Lower lobe of right lung (tissue), 2 donors: ENCODE results near the gene IFIT3. TPM values are rescaled to one million over a fixed set of nuclear protein-coding genes. Genes with fewer than 3 reads are reported as not detected.
A peak's percentile ranks its signal among the peaks of the same experiment; 100 is the strongest.

Experiments
- ATAC-seq, 2 donors: fragments of 200-7000 bp; cut with Tn5 transposase; one replicate each; pipeline ENCODE4 v1.9.1; 2020 to 2022; ENCODE audit warnings: mild to moderate bottlenecking in 2 of 2, moderate library complexity in 2 of 2
- DNase-seq: peaks from one replicate; pipeline ENCODE4 v3.0.0-alpha.2; 2020
- H3K27ac ChIP-seq: fragments of 200-600 bp; one replicate; pipeline ENCODE4 v1.8.0; 2022
- H3K27me3 ChIP-seq: fragments of 200-600 bp; one replicate; pipeline ENCODE4 v1.8.0; 2022; ENCODE audit warnings: low read depth
- H3K36me3 ChIP-seq: fragments of 200-600 bp; one replicate; pipeline ENCODE4 v1.8.0; 2022; ENCODE audit warnings: mild to moderate bottlenecking
- H3K4me1 ChIP-seq: fragments of 200-600 bp; one replicate; pipeline ENCODE4 v1.8.0; 2022
- H3K4me3 ChIP-seq: fragments of 200-600 bp; one replicate; pipeline ENCODE4 v1.8.0; 2022; ENCODE audit warnings: mild to moderate bottlenecking
- H3K9me3 ChIP-seq: fragments of 200-600 bp; one replicate; pipeline ENCODE4 v1.8.0; 2022
- CTCF ChIP-seq: fragments of 200-600 bp; IDR thresholded peaks from one replicate; pipeline ENCODE4 v1.8.0; 2022; ENCODE audit warnings: antibody characterized with exemption, mild to moderate bottlenecking
- intact Hi-C: fragments of 100-400 bp; cut with DNase I; formaldehyde crosslinking; loops from one replicate; pipeline ENCODE4 v1.11.0; 2022
- total RNA-seq: library from RNA; stranded (reverse); fragmentation: NEBNext Ultra II Directional; extraction: Animal tissue kit (Norgen Biotek cat#: 25700); gene quantifications from one replicate; pipeline ENCODE4 v1.2.1, GENCODE V29; 2021
- donor health status: DM: no; HTN: yes; CAD: no; lungs with severe emphysema.

IFIT3 gene
- total RNA-seq, 1 donor from 2014 or later: 117 TPM

GRCh38 chr10:89373916-89374711 is 46.3 kb downstream of the IFIT3 start:
- ATAC-seq: peak; percentile 95 to 96
- peaks cover 32% of the 10 kb centered on the region for H3K4me1 ChIP-seq
- DNase-seq: peak; percentile 62
- TF ChIP-seq CTCF: no peak
- peak overlapping the region; percentile 74 for H3K27ac ChIP-seq
- no peaks in the 10 kb centered on the region for H3K9me3 ChIP-seq
- H3K27me3 ChIP-seq: no peaks in the 10 kb centered on the region
- intact Hi-C loops: no loop called here
- no peak overlapping the region for H3K4me3 ChIP-seq
- no peaks in the 10 kb centered on the region for H3K36me3 ChIP-seq

- DNase-seq: no peak
- Histone ChIP-seq H3K27ac (peak overlapping the region; percentile 74), H3K36me3 (no peaks in the 10 kb centered on the region), H3K4me1 (peaks cover 26% of the 10 kb centered on the region), H3K27me3 (no peaks in the 10 kb centered on the region), H3K4me3 (no peak overlapping the region), H3K9me3 (no peaks in the 10 kb centered on the region)
- no peak for TF ChIP-seq CTCF
- intact Hi-C loops: no loop called here
- peak in 1 of 2 donors; percentile 17 for ATAC-seq
Measured at GRCh38 chr10:89374713-89375141, 46.9 kb downstream of the IFIT3 start.

- DNase-seq (no peak), ATAC-seq (no peak)
- TF ChIP-seq CTCF: no peak
- Histone ChIP-seq H3K27me3 (no peaks in the 10 kb centered on the region), H3K4me1 (peaks cover 26% of the 10 kb centered on the region), H3K27ac (no peak within 1 kb of the TSS), H3K9me3 (no peaks in the 10 kb centered on the region), H3K36me3 (no peaks in the 10 kb centered on the region), H3K4me3 (no peak within 1 kb of the TSS)
- intact Hi-C loops: no loop called here
Measured at GRCh38 chr10:89377705-89378637, 50.2 kb downstream of the IFIT3 start, which contains the start of gene IFIT1B. Gene IFIT1B (plus strand): TSS chr10:89378056. CDS start chr10:89378136, 80 bp downstream.

GRCh38 chr10:89379103-89379502 is 51.3 kb downstream of the IFIT3 start:
- no peak for TF ChIP-seq CTCF
- no peak overlapping the region for H3K4me3 ChIP-seq
- intact Hi-C loops: no loop called here
- DNase-seq (no peak), ATAC-seq (no peak)
- no peaks in the 10 kb centered on the region for H3K9me3 ChIP-seq
- no peaks in the 10 kb centered on the region for H3K36me3 ChIP-seq
- no peak overlapping the region for H3K27ac ChIP-seq
- peaks cover 15% of the 10 kb centered on the region for H3K4me1 ChIP-seq
- H3K27me3 ChIP-seq: no peaks in the 10 kb centered on the region

- ATAC-seq: no peak
Measured at GRCh38 chr10:89382757-89383156, 55.0 kb downstream of the IFIT3 start.

More at GRCh38 chr10:89382757-89383156, 55.0 kb downstream of the IFIT3 start:
- Histone ChIP-seq H3K36me3 (no peaks in the 10 kb centered on the region), H3K4me3 (no peak overlapping the region), H3K27ac (no peak overlapping the region), H3K27me3 (no peaks in the 10 kb centered on the region), H3K4me1 (no peaks in the 10 kb centered on the region), H3K9me3 (no peaks in the 10 kb centered on the region)
- no peak for DNase-seq
- TF ChIP-seq CTCF: no peak
- intact Hi-C loops: no loop called here
